NB4 (cell line): ENCODE measurements around the gene ISYNA1.

ENCODE experiments used
- CTCF ChIP-seq: IDR thresholded peaks from one replicate; pipeline ENCODE4 v1.5.1; 2012; ENCODE audit warnings: low read depth, low read length
- MYC ChIP-seq: IDR thresholded peaks from 2 replicates; pipeline ENCODE4 v1.6.1; 2011; ENCODE audit warnings: low read depth, low read length
- POLR2A ChIP-seq: IDR thresholded peaks from 2 replicates; pipeline ENCODE4 v1.6.1; 2011; ENCODE audit warnings: mild to moderate bottlenecking; ENCODE audit not compliant: insufficient read length; ENCODE audit errors: extremely low read depth
- TF ChIP-seq, protein P1 (sequence below): IDR thresholded peaks from 2 replicates; pipeline ENCODE4 v1.6.1; 2011; ENCODE audit warnings: low read depth, low read length

- TF ChIP-seq CTCF: no peak
- no peak for TF ChIP-seq POLR2A
- TF ChIP-seq, protein P1, sequence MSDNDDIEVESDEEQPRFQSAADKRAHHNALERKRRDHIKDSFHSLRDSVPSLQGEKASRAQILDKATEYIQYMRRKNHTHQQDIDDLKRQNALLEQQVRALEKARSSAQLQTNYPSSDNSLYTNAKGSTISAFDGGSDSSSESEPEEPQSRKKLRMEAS: peak; percentile 95
- peak; percentile 88 for TF ChIP-seq MYC
These were observed 21.1 kb downstream of the ISYNA1 start for GRCh38 chr19:18416778-18417249.
